Body of pancreas (tissue), 4 donors: ENCODE measurements around the gene ADAMTSL2. TPM values are rescaled to one million over a fixed set of nuclear protein-coding genes. Genes with fewer than 3 reads are reported as not detected.

ENCODE experiments used
- ATAC-seq: fragments of 150-250 bp; one replicate; pipeline ENCODE4 v1.9.1; 2016
- DNase-seq, 4 donors: peaks; one replicate each; pipeline ENCODE4 v3.0.0-alpha.2; 2019
- H3K27ac ChIP-seq, 4 donors: fragments of 200-600 bp; sonication (generic); 1 replicate in 3 of 4; 2 replicates in 1 of 4; pipeline versions ENCODE4 v1.5.1 to v1.6.1; 2016 to 2019; ENCODE audit warnings: mild to moderate bottlenecking in 1 of 4, mixed read lengths in 1 of 4, moderate library complexity in 1 of 4
- H3K27me3 ChIP-seq, 2 donors: fragments of 200-600 bp; sonication (generic); one replicate each; pipeline ENCODE4 v1.6.0; 2016; ENCODE audit warnings: mild to moderate bottlenecking in 1 of 2
- H3K36me3 ChIP-seq, 2 donors: fragments of 200-600 bp; sonication (generic); replicated peaks in 1 of 2; 2 replicates each; pipeline ENCODE4 v1.5.1; 2016; ENCODE audit warnings: low read depth in 2 of 2; ENCODE audit not compliant: insufficient read depth in 1 of 2
- H3K4me1 ChIP-seq: fragments of 200-600 bp; sonication (generic); one replicate; pipeline ENCODE4 v1.6.0; 2016
- H3K4me3 ChIP-seq, 2 donors: fragments of 200-600 bp; sonication (generic); 1 replicate in 1 of 2; 2 replicates in 1 of 2; pipeline ENCODE4 v1.5.1; 2016 to 2019
- H3K9me3 ChIP-seq, 3 donors: fragments of 200-600 bp; sonication (generic); 1 replicate in 2 of 3; 2 replicates in 1 of 3; pipeline ENCODE4 v1.5.1; 2016
- CTCF ChIP-seq, 7 experiments: fragments of 450-650 bp in 4 of 7; fragments of 200-600 bp in 3 of 7; sonication (generic) in 3 of 7; IDR thresholded peaks; one replicate each; pipeline ENCODE4 v1.5.1; 2016 to 2019; ENCODE audit warnings: antibody characterized with exemption in 7 of 7
- POLR2A ChIP-seq, 3 donors: fragments of 450-650 bp; IDR thresholded peaks; one replicate each; pipeline ENCODE4 v1.6.1; 2016; ENCODE audit warnings: antibody characterized with exemption in 3 of 3, mild to moderate bottlenecking in 2 of 3
- WGBS, 2 donors: methylation state at CpG; one replicate each; pipeline ENCODE4 v1.1.5; 2017; 5-methylcytosine and 5-hydroxymethylcytosine counted together
- intact Hi-C: fragments of 100-400 bp; cut with DNase I; formaldehyde crosslinking; loops from one replicate; pipeline ENCODE4 v1.15.1; 2023
- total RNA-seq, 2 donors: library from RNA; depleted of rRNA; stranded (reverse); fragments of >200 nt; gene quantifications; one replicate each; pipeline ENCODE4 v1.1.0, GENCODE V29; 2016

ADAMTSL2 gene
- total RNA-seq, 2 donors from 2014 or later = 4.2 to 21.8 TPM

GRCh38 chr9:133605856-133606707 lies 71.6 kb downstream of the ADAMTSL2 start:
- TF ChIP-seq POLR2A (IDR thresholded peaks at IDR 0.05) (no peak), CTCF (IDR thresholded peaks at IDR 0.05) (no peak)
- DNase-seq (no peak), ATAC-seq (no peak)
- no peaks in the 10 kb centered on the region for H3K36me3 ChIP-seq
- no peaks in the 10 kb centered on the region for H3K9me3 ChIP-seq
- no peak overlapping the region for H3K4me3 ChIP-seq
- H3K27me3 ChIP-seq = peaks cover 0 to 11% of the 10 kb centered on the region in 2 donors
- H3K4me1 ChIP-seq = peaks cover 6% of the 10 kb centered on the region
- H3K27ac ChIP-seq = no peak overlapping the region
- intact Hi-C loops = no loop called here
- WGBS, 2 donors = 66 to 75% methylated on average over 7 to 16 of the region's 16 CpGs

GRCh38 chr9:133606708-133607025 lies 72.2 kb downstream of the ADAMTSL2 start:
- H3K27me3 ChIP-seq = peaks cover 0 to 11% of the 10 kb centered on the region in 2 donors
- DNase-seq (no peak), ATAC-seq (no peak)
- H3K4me1 ChIP-seq = peaks cover 6% of the 10 kb centered on the region
- TF ChIP-seq POLR2A (IDR thresholded peaks at IDR 0.05) (no peak), CTCF (IDR thresholded peaks at IDR 0.05) (no peak)
- intact Hi-C loops = no loop called here
- WGBS, 2 donors = 36 to 47% methylated on average over 8 of the region's 8 CpGs
- H3K36me3 ChIP-seq = no peaks in the 10 kb centered on the region
- H3K4me3 ChIP-seq = no peak overlapping the region
- no peak overlapping the region for H3K27ac ChIP-seq
- H3K9me3 ChIP-seq = no peaks in the 10 kb centered on the region

- H3K27me3 ChIP-seq = peaks cover 0 to 11% of the 10 kb centered on the region in 2 donors
- H3K36me3 ChIP-seq = no peaks in the 10 kb centered on the region
- no peak for DNase-seq
- peaks cover 6% of the 10 kb centered on the region for H3K4me1 ChIP-seq
- WGBS, 2 donors = 49 to 54% methylated on average over 5 to 7 of the region's 7 CpGs
- TF ChIP-seq POLR2A (IDR thresholded peaks at IDR 0.05) (no peak), CTCF (IDR thresholded peaks at IDR 0.05) (no peak)
- intact Hi-C loops = no loop called here
- H3K27ac ChIP-seq = no peak overlapping the region
- no peak for ATAC-seq
- H3K9me3 ChIP-seq = no peaks in the 10 kb centered on the region
- H3K4me3 ChIP-seq = no peak overlapping the region
Measured at GRCh38 chr9:133607381-133607780, 72.9 kb downstream of the ADAMTSL2 start.

GRCh38 chr9:133607976-133608375 lies 73.5 kb downstream of the ADAMTSL2 start:
- no peaks in the 10 kb centered on the region for H3K9me3 ChIP-seq
- no peak for ATAC-seq
- H3K4me3 ChIP-seq = no peak overlapping the region
- peaks cover 0 to 11% of the 10 kb centered on the region in 2 donors for H3K27me3 ChIP-seq
- H3K27ac ChIP-seq = no peak overlapping the region
- H3K4me1 ChIP-seq = peaks cover 6% of the 10 kb centered on the region
- no peaks in the 10 kb centered on the region for H3K36me3 ChIP-seq
- no peak for DNase-seq
- TF ChIP-seq CTCF (IDR thresholded peaks at IDR 0.05) (no peak), POLR2A (IDR thresholded peaks at IDR 0.05) (no peak)
- intact Hi-C loops = no loop called here
- WGBS, 2 donors = 64 to 81% methylated on average over 5 to 8 of the region's 8 CpGs

GRCh38 chr9:133608382-133608781 lies 73.9 kb downstream of the ADAMTSL2 start:
- TF ChIP-seq CTCF (IDR thresholded peaks at IDR 0.05) (no peak), POLR2A (IDR thresholded peaks at IDR 0.05) (no peak)
- H3K4me1 ChIP-seq = peaks cover 6% of the 10 kb centered on the region
- H3K9me3 ChIP-seq = no peaks in the 10 kb centered on the region
- H3K27ac ChIP-seq = no peak overlapping the region
- intact Hi-C loops = no loop called here
- 59 to 68% methylated on average over 6 to 7 of the region's 7 CpGs for WGBS, 2 donors
- no peak overlapping the region for H3K4me3 ChIP-seq
- H3K36me3 ChIP-seq = no peaks in the 10 kb centered on the region
- H3K27me3 ChIP-seq = peaks cover 0 to 11% of the 10 kb centered on the region in 2 donors
- ATAC-seq (no peak), DNase-seq (no peak)
